A549 (cell line): ENCODE data around the gene COPS8. TPM values are rescaled to one million over a fixed set of nuclear protein-coding genes. Genes with fewer than 3 reads are reported as not detected.

Experiments used
- ATAC-seq, 2 experiments: fragments of 200-7000 bp in 1 of 2; fragments of >200 bp in 1 of 2; cut with Nextera tagmentation in 1 of 2; cut with Tn5 transposase in 1 of 2; 3 replicates each; pipeline versions ENCODE4 v1.8.0 to v1.9.1; 2018 to 2020; ENCODE audit warnings: mild to moderate bottlenecking in 1 of 2, moderate library complexity in 1 of 2
- CTCF ChIA-PET: fragments of 300-600 bp; sonication (Branson Sonifier 250); formaldehyde crosslinking; extraction: SDS; loops from one replicate; lab custom pipeline; 2021; ENCODE audit warnings: antibody characterized with exemption, inconsistent platforms; lab: Yijun Ruan, JAX
- POLR2A ChIA-PET: fragments of 350-600 bp; formaldehyde crosslinking; extraction: SDS; loops from one replicate; lab custom pipeline; 2021; ENCODE audit warnings: antibody characterized with exemption, inconsistent platforms; lab: Yijun Ruan, JAX
- DNase-seq, 2 experiments: peaks; one replicate each; pipeline versions ENCODE4 v3.0.0 to v3.0.0-alpha.2; 2011 to 2016; ENCODE audit warnings: low read depth in 1 of 2, low spot score in 1 of 2
- FAIRE-seq: peaks from 2 replicates; lab custom pipeline; 2011; peaks lifted over from hg19 to GRCh38; lab: Jason Lieb, UNC
- H3K27ac ChIP-seq, 2 experiments: fragments of >200 bp; sonication (Bioruptor Twin); formaldehyde crosslinking; 3 replicates each; pipeline ENCODE4 v1.5.1; 2016 to 2017
- H3K4me1 ChIP-seq: fragments of >200 bp; sonication (Bioruptor Twin); formaldehyde crosslinking; 3 replicates; pipeline ENCODE4 v1.6.1; 2016
- H3K4me2 ChIP-seq: fragments of >200 bp; sonication (Bioruptor Twin); formaldehyde crosslinking; 3 replicates; pipeline ENCODE4 v1.6.1; 2016
- H3K4me3 ChIP-seq: fragments of >200 bp; sonication (Bioruptor Twin); formaldehyde crosslinking; 3 replicates; pipeline ENCODE4 v1.5.1; 2016
- H3K9me3 ChIP-seq: fragments of >200 bp; sonication (Bioruptor Twin); formaldehyde crosslinking; 3 replicates; pipeline ENCODE4 v1.6.1; 2016
- ATOH8 ChIP-seq: fragments of 250-450 bp; sonication (Bioruptor Pico); IDR thresholded peaks from 2 replicates; pipeline ENCODE4 v1.5.0; 2020; ENCODE audit warnings: low read depth, mild to moderate bottlenecking, moderate library complexity
- BHLHE40 ChIP-seq: IDR thresholded peaks from 2 replicates; pipeline ENCODE4 v1.6.1; 2012; ENCODE audit warnings: low read depth, low read length, inconsistent platforms
- CHD4 ChIP-seq: fragments of 200-600 bp; sonication (generic); IDR thresholded peaks from 2 replicates; pipeline ENCODE4 v1.6.1; 2016; ENCODE audit warnings: antibody characterized with exemption, mild to moderate bottlenecking, borderline replicate concordance
- CTCF ChIP-seq: fragments of >200 bp; sonication (Bioruptor Twin); formaldehyde crosslinking; IDR thresholded peaks from 3 replicates; pipeline ENCODE4 v1.5.1; 2016
- EHF ChIP-seq: fragments of 250-450 bp; sonication (Bioruptor Pico); IDR thresholded peaks from 2 replicates; pipeline ENCODE4 v1.5.0; 2020; ENCODE audit warnings: mild to moderate bottlenecking
- EHMT2 ChIP-seq: fragments of 200-600 bp; sonication (generic); IDR thresholded peaks from 2 replicates; pipeline ENCODE4 v1.6.1; 2016; ENCODE audit warnings: antibody characterized with exemption, low read depth, mild to moderate bottlenecking, moderate library complexity
- EP300 ChIP-seq, 2 experiments: fragments of >200 bp; sonication (Bioruptor Twin); formaldehyde crosslinking; IDR thresholded peaks; 2 replicates in 1 of 2; 3 replicates in 1 of 2; pipeline ENCODE4 v1.6.1; 2016 to 2017
- FOSL2 ChIP-seq, 2 experiments: fragments of 450-650 bp in 1 of 2; fragments of >200 bp in 1 of 2; sonication (Bioruptor Twin) in 1 of 2; formaldehyde crosslinking; IDR thresholded peaks; 2 replicates each; pipeline versions ENCODE4 v1.5.0 to v1.6.1; 2016 to 2020; ENCODE audit warnings: mild to moderate bottlenecking in 1 of 2, moderate library complexity in 1 of 2
- HDAC2 ChIP-seq: fragments of 200-600 bp; sonication (generic); IDR thresholded peaks from 2 replicates; pipeline ENCODE4 v1.6.1; 2016
- HOXB5 ChIP-seq: fragments of 250-450 bp; sonication (Bioruptor Pico); IDR thresholded peaks from 2 replicates; pipeline ENCODE4 v1.5.0; 2020; ENCODE audit warnings: mild to moderate bottlenecking, moderate library complexity
- JUN ChIP-seq, 2 experiments: fragments of >200 bp; sonication (Bioruptor Twin); formaldehyde crosslinking; IDR thresholded peaks; 2 replicates in 1 of 2; 3 replicates in 1 of 2; pipeline ENCODE4 v1.6.1; 2016 to 2017
- KDM5A ChIP-seq: fragments of 200-600 bp; sonication (generic); IDR thresholded peaks from 2 replicates; pipeline ENCODE4 v1.6.1; 2016; ENCODE audit warnings: antibody characterized with exemption, mild to moderate bottlenecking
- NR3C1 ChIP-seq: fragments of >200 bp; sonication (Bioruptor Twin); formaldehyde crosslinking; IDR thresholded peaks from 3 replicates; pipeline ENCODE4 v1.6.1; 2017
- POLR2A ChIP-seq: IDR thresholded peaks from 2 replicates; pipeline ENCODE4 v1.6.1; 2012; ENCODE audit warnings: mild to moderate bottlenecking, low read length
- RAD21 ChIP-seq, 2 experiments: fragments of >200 bp in 1 of 2; sonication (Bioruptor Twin) in 1 of 2; formaldehyde crosslinking in 1 of 2; IDR thresholded peaks in 1 of 2; conservative IDR thresholded peaks in 1 of 2; 2 replicates in 1 of 2; 3 replicates in 1 of 2; pipeline ENCODE4 v1.6.1; 2012 to 2018; ENCODE audit warnings: inconsistent platforms in 1 of 2
- RCOR1 ChIP-seq: fragments of 150-350 bp; IDR thresholded peaks from 2 replicates; pipeline ENCODE4 v1.6.1; 2014; ENCODE audit warnings: antibody characterized with exemption, low read length, low read depth
- RFX5 ChIP-seq: fragments of 450-650 bp; IDR thresholded peaks from 2 replicates; pipeline ENCODE4 v1.7.1; 2014; ENCODE audit warnings: antibody characterized with exemption, mild to moderate bottlenecking, moderate library complexity
- RNF2 ChIP-seq: fragments of 200-600 bp; sonication (generic); IDR thresholded peaks from 2 replicates; pipeline ENCODE4 v1.6.1; 2016; ENCODE audit warnings: low read depth, mild to moderate bottlenecking, antibody characterized with exemption, moderate library complexity, borderline replicate concordance
- SMC3 ChIP-seq: fragments of >200 bp; sonication (Bioruptor Twin); formaldehyde crosslinking; IDR thresholded peaks from 3 replicates; pipeline ENCODE4 v1.6.1; 2018; ENCODE audit warnings: inconsistent platforms
- SREBF2 ChIP-seq: fragments of 450-650 bp; IDR thresholded peaks from 2 replicates; pipeline ENCODE4 v1.6.1; 2014; ENCODE audit warnings: mild to moderate bottlenecking, moderate library complexity
- TP53 ChIP-seq: fragments of 250-450 bp; sonication (Bioruptor Pico); IDR thresholded peaks from 2 replicates; pipeline ENCODE4 v1.5.0; 2021; ENCODE audit warnings: mild to moderate bottlenecking, moderate library complexity
- ZFP36 ChIP-seq: fragments of 450-650 bp; IDR thresholded peaks from 2 replicates; pipeline ENCODE4 v1.6.1; 2014; ENCODE audit warnings: borderline replicate concordance; ENCODE audit not compliant: partially characterized antibody
- ZNF302 ChIP-seq: fragments of 250-450 bp; sonication (Bioruptor Pico); IDR thresholded peaks from 2 replicates; pipeline ENCODE4 v1.9.0; 2021; ENCODE audit warnings: inconsistent platforms, mild to moderate bottlenecking, moderate library complexity
- ZSCAN20 ChIP-seq: fragments of 250-450 bp; sonication (Bioruptor Pico); IDR thresholded peaks from 2 replicates; pipeline ENCODE4 v1.8.0; 2022; ENCODE audit warnings: mild to moderate bottlenecking, moderate library complexity
- WGBS: methylation state at CpG from one replicate; pipeline ENCODE4 v1.1.6; 2017; ENCODE audit errors: missing lambda C conversion rate; 5-methylcytosine and 5-hydroxymethylcytosine counted together
- polyA plus RNA-seq, 4 experiments: library from polyadenylated mRNA; depleted of rRNA in 3 of 4; stranded (reverse); fragments of >200 nt; fragmentation: RNase III in 1 of 4; extraction: RNeasy Plus Mini Kit Qiagen cat#74134 plus additional on column Dnase treatment in 1 of 4; gene quantifications; 2 replicates in 3 of 4; 3 replicates in 1 of 4; pipeline ENCODE4 v1.2.3, GENCODE V29; 2011 to 2017

Gene COPS8
- polyA plus RNA-seq, 2 of the 4 experiments (the other 2 are of a cell fraction), result 85.7 to 161 TPM

GRCh38 chr2:237134321-237135230 lies 48.9 kb downstream of the COPS8 start:
- Histone ChIP-seq H3K4me3 (no peak overlapping the region), H3K4me2 (no peak overlapping the region), H3K27ac (no peak overlapping the region), H3K4me1 (no peaks in the 10 kb centered on the region), H3K9me3 (peaks cover 16% of the 10 kb centered on the region)
- CTCF ChIA-PET, result interaction anchor here (0.9 to 2.5 kb wide), 6 partner anchors 13 to 437 kb away, joined by 3 to 11 read pairs (median 4); no protein-coding TSS in a partner anchor
- WGBS, result 66% methylated on average over 4 of the region's 4 CpGs
- no peak for DNase-seq
- TF ChIP-seq EHF (CRISPR knock-in tag) (no peak), EHMT2 (no peak), RAD21 (conservative IDR thresholded peaks at IDR 0.05 in 1 of 2, IDR thresholded peaks at IDR 0.05 in 1 of 2) (no peak), ZNF302 (CRISPR knock-in tag) (no peak), POLR2A (no peak), ATOH8 (CRISPR knock-in tag) (no peak), KDM5A (no peak), RFX5 (no peak), SREBF2 (no peak), HOXB5 (CRISPR knock-in tag) (no peak), CTCF (no peak), JUN (IDR thresholded peaks at IDR 0.05) (no peak), CHD4 (no peak), NR3C1 (no peak)
- POLR2A ChIA-PET, result interaction anchor here (0.6 kb wide), 1 partner anchor 367 kb away, joined by 6 read pairs; no protein-coding TSS in a partner anchor
- FAIRE-seq, result no peak
- no peak for ATAC-seq

GRCh38 chr2:237136824-237137223 lies 51.1 kb downstream of the COPS8 start:
- H3K4me2 ChIP-seq, result no peak overlapping the region
- H3K4me3 ChIP-seq, result no peak overlapping the region
- ATAC-seq (no peak), FAIRE-seq (no peak), DNase-seq (no peak)
- 72% methylated on average over 9 of the region's 9 CpGs for WGBS
- H3K27ac ChIP-seq, result no peak overlapping the region
- H3K4me1 ChIP-seq, result no peaks in the 10 kb centered on the region
- TF ChIP-seq RCOR1, result no peak
- TF ChIP-seq TP53, result no peak
- no peak for TF ChIP-seq SMC3
- no peak for TF ChIP-seq EHMT2
- no peak for TF ChIP-seq FOSL2 (IDR thresholded peaks at IDR 0.05)
- no peak for TF ChIP-seq FOSL2 (CRISPR knock-in tag; IDR thresholded peaks at IDR 0.05)
- TF ChIP-seq RNF2, result no peak
- TF ChIP-seq HOXB5 (CRISPR knock-in tag), result no peak
- TF ChIP-seq CHD4, result no peak
- no peak for TF ChIP-seq ZSCAN20 (CRISPR knock-in tag)
- TF ChIP-seq ZFP36, result no peak
- no peak for TF ChIP-seq EP300 (IDR thresholded peaks at IDR 0.05)
- no peak for TF ChIP-seq NR3C1
- no peak for TF ChIP-seq BHLHE40
- no peak for TF ChIP-seq KDM5A
- TF ChIP-seq ATOH8 (CRISPR knock-in tag), result no peak
- TF ChIP-seq HDAC2, result no peak
- TF ChIP-seq JUN (IDR thresholded peaks at IDR 0.05), result no peak
- H3K9me3 ChIP-seq, result peaks cover 16% of the 10 kb centered on the region
- ChIA-PET CTCF (interaction anchor here (0.8 to 1.6 kb wide), 2 partner anchors 8 to 435 kb away, joined by 3 to 4 read pairs; no protein-coding TSS in a partner anchor), POLR2A (no interaction called here)
